A549 (cell line): ENCODE measurements around the gene C19orf53. TPM values are rescaled to one million over a fixed set of nuclear protein-coding genes. Genes with fewer than 3 reads are reported as not detected.
"Not testable (repeated sequence)": the region's sequence is repeated elsewhere in the genome, so short reads cannot be mapped to it uniquely, and the experiment has no call there.

Experiments
- ATAC-seq, 2 experiments: fragments of 200-7000 bp in 1 of 2; fragments of >200 bp in 1 of 2; cut with Nextera tagmentation in 1 of 2; cut with Tn5 transposase in 1 of 2; 3 replicates each; pipeline versions ENCODE4 v1.8.0 to v1.9.1; 2018 to 2020; ENCODE audit warnings: mild to moderate bottlenecking in 1 of 2, moderate library complexity in 1 of 2
- CTCF ChIA-PET: fragments of 300-600 bp; sonication (Branson Sonifier 250); formaldehyde crosslinking; extraction: SDS; loops from one replicate; lab custom pipeline; 2021; ENCODE audit warnings: antibody characterized with exemption, inconsistent platforms; lab: Yijun Ruan, JAX
- POLR2A ChIA-PET: fragments of 350-600 bp; formaldehyde crosslinking; extraction: SDS; loops from one replicate; lab custom pipeline; 2021; ENCODE audit warnings: antibody characterized with exemption, inconsistent platforms; lab: Yijun Ruan, JAX
- DNase-seq, 2 experiments: peaks; one replicate each; pipeline versions ENCODE4 v3.0.0 to v3.0.0-alpha.2; 2011 to 2016; ENCODE audit warnings: low read depth in 1 of 2, low spot score in 1 of 2
- FAIRE-seq: peaks from 2 replicates; lab custom pipeline; 2011; peaks lifted over from hg19 to GRCh38; lab: Jason Lieb, UNC
- H3K27ac ChIP-seq, 2 experiments: fragments of >200 bp; sonication (Bioruptor Twin); formaldehyde crosslinking; 3 replicates each; pipeline ENCODE4 v1.5.1; 2016 to 2017
- H3K4me1 ChIP-seq: fragments of >200 bp; sonication (Bioruptor Twin); formaldehyde crosslinking; 3 replicates; pipeline ENCODE4 v1.6.1; 2016
- H3K4me2 ChIP-seq: fragments of >200 bp; sonication (Bioruptor Twin); formaldehyde crosslinking; 3 replicates; pipeline ENCODE4 v1.6.1; 2016
- H3K4me3 ChIP-seq: fragments of >200 bp; sonication (Bioruptor Twin); formaldehyde crosslinking; 3 replicates; pipeline ENCODE4 v1.5.1; 2016
- H3K9me3 ChIP-seq: fragments of >200 bp; sonication (Bioruptor Twin); formaldehyde crosslinking; 3 replicates; pipeline ENCODE4 v1.6.1; 2016
- CEBPB ChIP-seq, 2 experiments: fragments of >200 bp in 1 of 2; sonication (Bioruptor Twin) in 1 of 2; formaldehyde crosslinking in 1 of 2; IDR thresholded peaks; 2 replicates each; pipeline ENCODE4 v1.6.1; 2012 to 2016
- ESRRA ChIP-seq: fragments of 150-350 bp; IDR thresholded peaks from 2 replicates; pipeline ENCODE4 v1.6.1; 2014; ENCODE audit warnings: mild to moderate bottlenecking, low read length, borderline replicate concordance
- FOXS1 ChIP-seq: fragments of 250-450 bp; sonication (Bioruptor Pico); IDR thresholded peaks from 2 replicates; pipeline ENCODE4 v1.5.0; 2020; ENCODE audit warnings: mild to moderate bottlenecking, moderate library complexity
- HOXB13 ChIP-seq: fragments of 250-450 bp; sonication (Bioruptor Pico); IDR thresholded peaks from 2 replicates; pipeline ENCODE4 v1.5.0; 2020; ENCODE audit warnings: low read depth, mild to moderate bottlenecking, moderate library complexity
- JUN ChIP-seq, 2 experiments: fragments of >200 bp; sonication (Bioruptor Twin); formaldehyde crosslinking; IDR thresholded peaks; 2 replicates in 1 of 2; 3 replicates in 1 of 2; pipeline ENCODE4 v1.6.1; 2016 to 2017
- JUNB ChIP-seq: fragments of >200 bp; sonication (Bioruptor Twin); formaldehyde crosslinking; IDR thresholded peaks from 2 replicates; pipeline ENCODE4 v1.6.1; 2016
- KDM1A ChIP-seq: fragments of 200-600 bp; sonication (generic); IDR thresholded peaks from 2 replicates; pipeline ENCODE4 v1.6.1; 2016; ENCODE audit warnings: low read depth, mild to moderate bottlenecking
- MYC ChIP-seq: IDR thresholded peaks from 2 replicates; pipeline ENCODE4 v1.6.1; 2012; ENCODE audit warnings: mild to moderate bottlenecking, inconsistent platforms, low read length, improper control_type of control experiment, borderline replicate concordance
- NPAS2 ChIP-seq: fragments of 250-450 bp; sonication (Bioruptor Pico); IDR thresholded peaks from 2 replicates; pipeline ENCODE4 v1.8.0; 2022; ENCODE audit warnings: mild to moderate bottlenecking, moderate library complexity, borderline replicate concordance
- NR3C1 ChIP-seq: fragments of >200 bp; sonication (Bioruptor Twin); formaldehyde crosslinking; IDR thresholded peaks from 3 replicates; pipeline ENCODE4 v1.6.1; 2017
- PHF8 ChIP-seq: fragments of 200-600 bp; sonication (generic); IDR thresholded peaks from 2 replicates; pipeline ENCODE4 v1.6.1; 2016; ENCODE audit warnings: low read depth, mild to moderate bottlenecking, antibody characterized with exemption, moderate library complexity, borderline replicate concordance
- POLR2A ChIP-seq: IDR thresholded peaks from 2 replicates; pipeline ENCODE4 v1.6.1; 2012; ENCODE audit warnings: mild to moderate bottlenecking, low read length
- RAD21 ChIP-seq, 2 experiments: fragments of >200 bp in 1 of 2; sonication (Bioruptor Twin) in 1 of 2; formaldehyde crosslinking in 1 of 2; IDR thresholded peaks in 1 of 2; conservative IDR thresholded peaks in 1 of 2; 2 replicates in 1 of 2; 3 replicates in 1 of 2; pipeline ENCODE4 v1.6.1; 2012 to 2018; ENCODE audit warnings: inconsistent platforms in 1 of 2
- SMC3 ChIP-seq: fragments of >200 bp; sonication (Bioruptor Twin); formaldehyde crosslinking; IDR thresholded peaks from 3 replicates; pipeline ENCODE4 v1.6.1; 2018; ENCODE audit warnings: inconsistent platforms
- ZSCAN20 ChIP-seq: fragments of 250-450 bp; sonication (Bioruptor Pico); IDR thresholded peaks from 2 replicates; pipeline ENCODE4 v1.8.0; 2022; ENCODE audit warnings: mild to moderate bottlenecking, moderate library complexity
- WGBS: methylation state at CpG from one replicate; pipeline ENCODE4 v1.1.6; 2017; ENCODE audit errors: missing lambda C conversion rate; 5-methylcytosine and 5-hydroxymethylcytosine counted together
- polyA plus RNA-seq, 4 experiments: library from polyadenylated mRNA; depleted of rRNA in 3 of 4; stranded (reverse); fragments of >200 nt; fragmentation: RNase III in 1 of 4; extraction: RNeasy Plus Mini Kit Qiagen cat#74134 plus additional on column Dnase treatment in 1 of 4; gene quantifications; 2 replicates in 3 of 4; 3 replicates in 1 of 4; pipeline ENCODE4 v1.2.3, GENCODE V29; 2011 to 2017
- TF ChIP-seq, protein P1 (sequence below): IDR thresholded peaks from 2 replicates; pipeline ENCODE4 v1.6.1; 2012
- TF ChIP-seq, protein P2 (sequence below): fragments of >200 bp; sonication (Bioruptor Twin); formaldehyde crosslinking; IDR thresholded peaks from 3 replicates; pipeline ENCODE4 v1.5.1; 2016
- TF ChIP-seq, protein P3 (sequence below): fragments of 250-450 bp; sonication (Bioruptor Pico); IDR thresholded peaks from 2 replicates; pipeline ENCODE4 v1.5.0; 2021; ENCODE audit warnings: mild to moderate bottlenecking, moderate library complexity, borderline replicate concordance
- TF ChIP-seq, protein P4 (sequence below): fragments of >200 bp; sonication (Bioruptor Twin); formaldehyde crosslinking; IDR thresholded peaks from 2 replicates; pipeline ENCODE4 v1.6.1; 2016

C19orf53 gene
- polyA plus RNA-seq, 2 of the 4 experiments (the other 2 are of a cell fraction) = 105 to 143 TPM

DNA sequence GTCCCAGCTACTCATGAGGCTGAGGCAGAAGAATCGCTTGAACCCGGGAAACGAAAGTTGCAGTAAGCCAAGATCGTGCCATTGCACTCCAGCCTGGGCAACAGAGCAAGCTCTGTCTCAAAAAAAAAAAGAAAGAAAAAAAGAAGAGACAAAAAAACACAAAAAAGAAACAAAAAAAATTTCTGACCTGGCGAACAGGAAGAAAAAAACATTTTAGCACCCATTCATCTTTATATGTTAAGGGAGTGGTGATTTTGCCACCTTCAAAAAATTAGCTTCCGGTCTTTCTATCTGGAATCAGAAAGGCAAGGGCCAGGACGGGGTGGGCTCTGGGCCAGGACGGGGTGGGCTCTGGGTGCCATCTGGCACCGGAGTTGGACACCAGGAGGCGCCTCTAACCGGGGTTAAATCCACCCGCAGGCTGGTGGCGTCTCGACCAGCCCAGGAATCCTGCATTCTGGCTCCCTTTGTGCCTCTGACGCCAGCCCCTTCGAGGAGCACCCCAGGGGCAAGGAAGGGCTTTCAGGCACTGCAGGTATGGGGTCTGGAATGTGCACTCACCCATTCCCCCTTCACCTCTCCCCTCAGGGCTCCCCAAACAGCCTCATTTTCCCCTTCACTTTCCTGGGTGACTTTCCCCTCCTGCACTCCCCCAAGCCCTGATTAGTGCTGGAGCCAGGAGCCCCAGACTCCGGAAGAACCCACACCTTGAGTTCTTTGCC, 10.6 kb downstream of the C19orf53 start:
- TF ChIP-seq, protein P1, sequence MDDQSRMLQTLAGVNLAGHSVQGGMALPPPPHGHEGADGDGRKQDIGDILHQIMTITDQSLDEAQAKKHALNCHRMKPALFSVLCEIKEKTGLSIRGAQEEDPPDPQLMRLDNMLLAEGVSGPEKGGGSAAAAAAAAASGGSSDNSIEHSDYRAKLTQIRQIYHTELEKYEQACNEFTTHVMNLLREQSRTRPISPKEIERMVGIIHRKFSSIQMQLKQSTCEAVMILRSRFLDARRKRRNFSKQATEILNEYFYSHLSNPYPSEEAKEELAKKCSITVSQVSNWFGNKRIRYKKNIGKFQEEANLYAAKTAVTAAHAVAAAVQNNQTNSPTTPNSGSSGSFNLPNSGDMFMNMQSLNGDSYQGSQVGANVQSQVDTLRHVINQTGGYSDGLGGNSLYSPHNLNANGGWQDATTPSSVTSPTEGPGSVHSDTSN = no peak
- TF ChIP-seq RAD21 (conservative IDR thresholded peaks at IDR 0.05 in 1 of 2, IDR thresholded peaks at IDR 0.05 in 1 of 2) (peak; percentile 71 to 82), SMC3 (peak; percentile 87)
- TF ChIP-seq, protein P2, sequence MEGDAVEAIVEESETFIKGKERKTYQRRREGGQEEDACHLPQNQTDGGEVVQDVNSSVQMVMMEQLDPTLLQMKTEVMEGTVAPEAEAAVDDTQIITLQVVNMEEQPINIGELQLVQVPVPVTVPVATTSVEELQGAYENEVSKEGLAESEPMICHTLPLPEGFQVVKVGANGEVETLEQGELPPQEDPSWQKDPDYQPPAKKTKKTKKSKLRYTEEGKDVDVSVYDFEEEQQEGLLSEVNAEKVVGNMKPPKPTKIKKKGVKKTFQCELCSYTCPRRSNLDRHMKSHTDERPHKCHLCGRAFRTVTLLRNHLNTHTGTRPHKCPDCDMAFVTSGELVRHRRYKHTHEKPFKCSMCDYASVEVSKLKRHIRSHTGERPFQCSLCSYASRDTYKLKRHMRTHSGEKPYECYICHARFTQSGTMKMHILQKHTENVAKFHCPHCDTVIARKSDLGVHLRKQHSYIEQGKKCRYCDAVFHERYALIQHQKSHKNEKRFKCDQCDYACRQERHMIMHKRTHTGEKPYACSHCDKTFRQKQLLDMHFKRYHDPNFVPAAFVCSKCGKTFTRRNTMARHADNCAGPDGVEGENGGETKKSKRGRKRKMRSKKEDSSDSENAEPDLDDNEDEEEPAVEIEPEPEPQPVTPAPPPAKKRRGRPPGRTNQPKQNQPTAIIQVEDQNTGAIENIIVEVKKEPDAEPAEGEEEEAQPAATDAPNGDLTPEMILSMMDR = peak; percentile 58
- DNase-seq = peak in 1 of 2 experiments; percentile 65
- 29% methylated on average over 17 of the region's 17 CpGs for WGBS
- no peak overlapping the region for H3K4me3 ChIP-seq
- peak; percentile 89 to 92 for ATAC-seq
- no peak for FAIRE-seq
- ChIA-PET POLR2A (no interaction called here), CTCF (interaction anchor here (0.6 to 7.9 kb wide), 17 partner anchors 11 to 289 kb away, joined by 3 to 48 read pairs (median 4); partner anchors contain the start of genes C19orf53 and ZSWIM4)
- H3K4me1 ChIP-seq = peaks cover 24% of the 10 kb centered on the region; the same call in 2 of the 3 replicates
- no peaks in the 10 kb centered on the region for H3K9me3 ChIP-seq
- peak overlapping the region; percentile 66 for H3K4me2 ChIP-seq
- peak overlapping the region; percentile 70 to 88 for H3K27ac ChIP-seq

DNA sequence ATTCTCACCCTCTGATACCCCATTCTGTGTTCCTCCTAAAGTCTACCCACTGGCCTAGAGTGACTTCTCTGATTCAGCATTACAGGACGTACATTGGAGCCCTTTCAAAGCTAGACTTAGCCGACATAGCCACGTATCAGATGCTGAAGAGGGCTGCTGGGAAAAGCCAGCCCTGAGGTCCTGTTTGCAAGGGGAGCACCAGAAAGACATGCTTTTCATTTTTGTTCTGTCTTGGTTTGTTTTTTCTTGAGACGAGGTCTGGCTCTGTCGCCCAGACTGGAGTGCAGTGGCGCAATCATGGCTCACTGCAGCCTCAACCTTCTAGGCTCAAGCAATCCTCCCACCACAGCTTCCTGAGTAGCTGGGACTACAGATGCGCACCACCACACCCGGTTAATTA, 14.7 kb downstream of the C19orf53 start:
- TF ChIP-seq PHF8 = no peak
- TF ChIP-seq, protein P3, sequence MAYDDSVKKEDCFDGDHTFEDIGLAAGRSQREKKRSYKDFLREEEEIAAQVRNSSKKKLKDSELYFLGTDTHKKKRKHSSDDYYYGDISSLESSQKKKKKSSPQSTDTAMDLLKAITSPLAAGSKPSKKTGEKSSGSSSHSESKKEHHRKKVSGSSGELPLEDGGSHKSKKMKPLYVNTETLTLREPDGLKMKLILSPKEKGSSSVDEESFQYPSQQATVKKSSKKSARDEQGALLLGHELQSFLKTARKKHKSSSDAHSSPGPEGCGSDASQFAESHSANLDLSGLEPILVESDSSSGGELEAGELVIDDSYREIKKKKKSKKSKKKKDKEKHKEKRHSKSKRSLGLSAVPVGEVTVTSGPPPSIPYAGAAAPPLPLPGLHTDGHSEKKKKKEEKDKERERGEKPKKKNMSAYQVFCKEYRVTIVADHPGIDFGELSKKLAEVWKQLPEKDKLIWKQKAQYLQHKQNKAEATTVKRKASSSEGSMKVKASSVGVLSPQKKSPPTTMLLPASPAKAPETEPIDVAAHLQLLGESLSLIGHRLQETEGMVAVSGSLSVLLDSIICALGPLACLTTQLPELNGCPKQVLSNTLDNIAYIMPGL = no peak
- no peak for TF ChIP-seq HOXB13 (CRISPR knock-in tag)
- TF ChIP-seq NR3C1 = no peak
- TF ChIP-seq ESRRA = no peak
- 0 out of 4 replicates have a peak, but pooled peaks of 1 of the 2 experiments have one; percentile 24 for TF ChIP-seq CEBPB (IDR thresholded peaks at IDR 0.05)
- POLR2A ChIA-PET = no interaction called here
- no peak overlapping the region for H3K4me3 ChIP-seq
- peak overlapping the region in 1 of 2 experiments; percentile 46; a peak in 1 of 6 replicates for H3K27ac ChIP-seq
- H3K4me1 ChIP-seq = peaks cover 24% of the 10 kb centered on the region; the same call in 2 of the 3 replicates
- 60% methylated on average over 8 of the region's 8 CpGs for WGBS
- H3K9me3 ChIP-seq = no peaks in the 10 kb centered on the region
- no peak for FAIRE-seq
- CTCF ChIA-PET = interaction anchor here (1.6 to 7.9 kb wide), 2 partner anchors 74 to 90 kb away, joined by 4 to 48 read pairs; no protein-coding TSS in a partner anchor
- DNase-seq = no peak
- ATAC-seq = no peak
- no peak overlapping the region for H3K4me2 ChIP-seq

DNA sequence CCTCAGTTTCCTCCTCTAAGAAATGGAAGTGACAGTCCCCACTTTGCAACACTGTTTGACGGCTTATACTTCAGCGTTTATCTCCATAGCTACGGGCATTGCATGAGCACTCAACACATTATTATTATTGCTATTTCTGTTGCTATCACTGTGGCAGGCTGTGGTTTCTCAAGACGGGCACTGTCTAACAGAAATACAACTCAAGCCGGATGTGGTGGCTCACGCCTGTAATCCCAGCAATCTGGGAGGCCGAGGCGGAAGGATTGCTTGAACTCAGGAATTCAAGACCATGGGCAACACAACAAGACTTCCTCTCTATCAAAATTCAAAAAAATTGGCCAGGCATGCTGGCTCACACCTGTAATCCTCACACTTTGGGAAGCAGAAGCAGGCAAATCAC, 16.1 kb downstream of the C19orf53 start:
- ATAC-seq (no peak), DNase-seq (no peak), FAIRE-seq (no peak)
- Histone ChIP-seq H3K4me1 (peaks cover 17% of the 10 kb centered on the region; the same call in 2 of the 3 replicates), H3K27ac (no peak overlapping the region), H3K4me3 (no peak overlapping the region), H3K4me2 (no peak overlapping the region), H3K9me3 (no peaks in the 10 kb centered on the region)
- 85% methylated on average over 8 of the region's 8 CpGs for WGBS
- ChIA-PET CTCF (interaction anchor here (0.7 kb wide), 1 partner anchor 283 kb away, joined by 3 read pairs; no protein-coding TSS in a partner anchor), POLR2A (no interaction called here)
- TF ChIP-seq JUNB (no peak), ZSCAN20 (CRISPR knock-in tag) (no peak), JUN (IDR thresholded peaks at IDR 0.05) (no peak), FOXS1 (CRISPR knock-in tag) (no peak), MYC (no peak), HOXB13 (CRISPR knock-in tag) (no peak), NPAS2 (CRISPR knock-in tag) (no peak), KDM1A (no peak), POLR2A (no peak)
- TF ChIP-seq, protein P2 = no peak
- TF ChIP-seq, protein P4, sequence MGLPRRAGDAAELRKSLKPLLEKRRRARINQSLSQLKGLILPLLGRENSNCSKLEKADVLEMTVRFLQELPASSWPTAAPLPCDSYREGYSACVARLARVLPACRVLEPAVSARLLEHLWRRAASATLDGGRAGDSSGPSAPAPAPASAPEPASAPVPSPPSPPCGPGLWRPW = no peak

DNA sequence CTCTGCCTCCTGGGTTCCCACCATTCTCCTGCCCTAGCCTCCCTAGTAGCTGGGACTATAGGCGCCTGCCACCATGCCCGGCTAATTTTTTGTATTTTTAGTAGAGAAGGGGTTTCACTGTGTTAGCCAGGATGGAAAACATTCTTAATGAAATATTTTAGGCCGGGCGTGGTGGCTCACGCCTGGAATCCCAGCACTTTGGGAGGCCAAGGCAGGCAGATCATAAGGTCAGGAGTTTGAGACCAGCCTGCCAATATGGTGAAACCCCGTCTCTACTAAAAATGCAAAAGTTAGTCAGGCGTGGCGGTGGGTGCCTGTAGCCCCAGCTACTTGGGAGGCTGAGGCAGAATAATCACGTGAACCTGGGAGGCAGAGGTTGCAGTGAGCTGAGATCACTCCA, 19.1 kb downstream of the C19orf53 start:
- peak overlapping the region in 1 of 2 experiments; percentile 94; a peak in 2 of 6 replicates for H3K27ac ChIP-seq
- peaks cover 24% of the 10 kb centered on the region for H3K4me1 ChIP-seq
- FAIRE-seq, H3K9me3 ChIP-seq, DNase-seq, POLR2A ChIA-PET, H3K4me2 ChIP-seq, H3K4me3 ChIP-seq, ATAC-seq: not testable (repeated sequence)
- WGBS = 91% methylated on average over 9 of the region's 9 CpGs
- CTCF ChIA-PET = interaction anchor here (0.6 to 0.7 kb wide), 4 partner anchors 20 to 661 kb away, joined by 3 to 4 read pairs (median 3); no protein-coding TSS in a partner anchor
